ENCODE results near the gene TMOD2.
A peak's percentile ranks its signal among the peaks of the same experiment; 100 is the strongest.
"Not testable (repeated sequence)": the region's sequence is repeated elsewhere in the genome, so short reads cannot be mapped to it uniquely, and the experiment has no call there.

Gene TMOD2

GRCh38 chr15:51774916-51775315 is 23.5 kb downstream of the TMOD2 start:
- no peak for DNase-seq (ENCODE audit: low spot score)

GRCh38 chr15:51775967-51776816 is 24.8 kb downstream of the TMOD2 start:
- DNase-seq (ENCODE audit: low spot score) = peak; percentile 36

- peak; percentile 71 for DNase-seq (ENCODE audit: low spot score)
These were observed 25.7 kb downstream of the TMOD2 start for GRCh38 chr15:51776952-51777569.

GRCh38 chr15:51780636-51781035 is 29.2 kb downstream of the TMOD2 start:
- no peak for DNase-seq (ENCODE audit: low spot score)

GRCh38 chr15:51781506-51781905 is 30.1 kb downstream of the TMOD2 start:
- no peak for DNase-seq (ENCODE audit: low spot score)

GRCh38 chr15:51782357-51782896 is 31.0 kb downstream of the TMOD2 start:
- peak; percentile 15 for DNase-seq (ENCODE audit: low spot score)

GRCh38 chr15:51783967-51784366 is 32.6 kb downstream of the TMOD2 start:
- DNase-seq (ENCODE audit: low spot score) = no peak

- DNase-seq (ENCODE audit: low spot score) = not testable (repeated sequence)
These were observed 35.7 kb downstream of the TMOD2 start for GRCh38 chr15:51787130-51787529.

GRCh38 chr15:51792474-51792873 is 41.1 kb downstream of the TMOD2 start:
- DNase-seq (ENCODE audit: low spot score) = not testable (repeated sequence)

- DNase-seq (ENCODE audit: low spot score) = no peak
These were observed 42.3 kb downstream of the TMOD2 start for GRCh38 chr15:51793521-51794305.

GRCh38 chr15:51796847-51797401 is 45.5 kb downstream of the TMOD2 start:
- DNase-seq (ENCODE audit: low spot score) = no peak

- DNase-seq (ENCODE audit: low spot score) = no peak
These were observed 46.9 kb downstream of the TMOD2 start for GRCh38 chr15:51798281-51798680.

- no peak for DNase-seq (ENCODE audit: low spot score)
These were observed 48.2 kb downstream of the TMOD2 start for GRCh38 chr15:51799282-51800252.

- DNase-seq (ENCODE audit: low spot score) = no peak
These were observed 50.0 kb downstream of the TMOD2 start for GRCh38 chr15:51801391-51801835.

GRCh38 chr15:51802593-51802992 is 51.2 kb downstream of the TMOD2 start:
- DNase-seq (ENCODE audit: low spot score) = no peak

GRCh38 chr15:51803965-51804364 is 52.6 kb downstream of the TMOD2 start:
- no peak for DNase-seq (ENCODE audit: low spot score)

- DNase-seq (ENCODE audit: low spot score) = no peak
These were observed 54.7 kb downstream of the TMOD2 start for GRCh38 chr15:51806123-51806522.

GRCh38 chr15:51809457-51809856 is 58.1 kb downstream of the TMOD2 start:
- DNase-seq (ENCODE audit: low spot score) = no peak

- no peak for DNase-seq (ENCODE audit: low spot score)
These were observed 61.2 kb downstream of the TMOD2 start for GRCh38 chr15:51812598-51812997.

GRCh38 chr15:51814606-51815005 is 63.2 kb downstream of the TMOD2 start:
- DNase-seq (ENCODE audit: low spot score) = no peak

- DNase-seq (ENCODE audit: low spot score) = no peak
These were observed 65.2 kb downstream of the TMOD2 start for GRCh38 chr15:51816611-51817010.
